HFFc6 (cell line): Measurements from ENCODE around the gene IQSEC2. TPM values are rescaled to one million over a fixed set of nuclear protein-coding genes. Genes with fewer than 3 reads are reported as not detected.

ENCODE experiments used
- DNase-seq: peaks from one replicate; pipeline ENCODE4 v3.0.0-alpha.2; 2018
- H3K27ac Mint-ChIP-seq: 2 replicates; pipeline ENCODE4 v1.8.0; 2020; ENCODE audit warnings: mild to moderate bottlenecking, mixed read lengths
- H3K27me3 Mint-ChIP-seq: 2 replicates; pipeline ENCODE4 v1.8.0; 2021; ENCODE audit warnings: mild to moderate bottlenecking, moderate library complexity, mixed read lengths; ENCODE audit not compliant: insufficient read depth
- H3K36me3 Mint-ChIP-seq: 2 replicates; pipeline ENCODE4 v1.8.0; 2021; ENCODE audit warnings: low read depth, mixed read lengths
- H3K4me1 Mint-ChIP-seq: 2 replicates; pipeline ENCODE4 v1.8.0; 2020; ENCODE audit warnings: low read depth, mixed read lengths
- H3K4me3 Mint-ChIP-seq: 2 replicates; pipeline ENCODE4 v1.8.0; 2020; ENCODE audit warnings: mild to moderate bottlenecking, moderate library complexity, mixed read lengths
- H3K9me3 Mint-ChIP-seq: 2 replicates; pipeline ENCODE4 v1.8.0; 2020; ENCODE audit warnings: mild to moderate bottlenecking, mixed read lengths
- total RNA-seq, 6 experiments: library from RNA; stranded (reverse); fragmentation: NEBNext Ultra II Directional; extraction: Animal tissue kit (Norgen Biotek cat#: 25700); gene quantifications; 2 replicates in 1 of 6; 3 replicates in 5 of 6; pipeline ENCODE4 v1.2.3, GENCODE V29; 2021
- TF ChIP-seq, protein P1 (sequence below): fragments of 200-600 bp; sonication (generic); IDR thresholded peaks from 2 replicates; pipeline ENCODE4 v1.5.0; 2021; ENCODE audit warnings: antibody characterized with exemption, mild to moderate bottlenecking

The IQSEC2 gene
- total RNA-seq, 6 experiments from 2014 or later: 16.4 to 22.8 (median 20.0) TPM

DNA sequence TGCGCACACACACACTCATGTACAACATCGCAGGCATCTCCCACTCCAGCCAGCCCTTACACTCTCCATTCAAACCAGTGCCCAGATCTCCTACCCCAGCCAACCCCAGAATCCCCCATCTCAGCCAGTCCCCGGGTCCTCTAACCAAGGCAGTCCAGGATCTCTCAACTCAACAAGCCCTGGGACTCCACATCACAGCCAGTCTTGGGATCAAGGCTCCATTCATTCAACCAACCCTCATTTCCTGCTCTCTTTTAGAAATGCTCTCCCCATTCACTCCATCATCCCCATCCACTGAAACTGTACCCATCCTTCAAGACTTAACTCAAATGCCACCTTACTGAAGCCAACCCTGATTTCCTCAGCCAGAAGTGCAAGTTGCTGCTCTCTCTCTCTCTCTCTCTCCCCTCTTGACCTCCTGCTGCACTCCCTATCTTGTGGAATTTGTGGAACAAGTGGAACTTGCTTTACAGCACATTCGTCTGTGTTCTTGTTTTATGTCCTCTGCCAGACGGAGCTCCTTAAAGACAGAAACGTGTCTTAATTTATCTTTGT lies 40.6 kb upstream of the IQSEC2 start:
- DNase-seq: no peak
- H3K4me1 Mint-ChIP-seq: peaks cover 37% of the 10 kb centered on the region
- H3K27me3 Mint-ChIP-seq: peaks cover 17% of the 10 kb centered on the region
- no peaks in the 10 kb centered on the region for H3K36me3 Mint-ChIP-seq
- no peak overlapping the region for H3K27ac Mint-ChIP-seq
- TF ChIP-seq, protein P1, sequence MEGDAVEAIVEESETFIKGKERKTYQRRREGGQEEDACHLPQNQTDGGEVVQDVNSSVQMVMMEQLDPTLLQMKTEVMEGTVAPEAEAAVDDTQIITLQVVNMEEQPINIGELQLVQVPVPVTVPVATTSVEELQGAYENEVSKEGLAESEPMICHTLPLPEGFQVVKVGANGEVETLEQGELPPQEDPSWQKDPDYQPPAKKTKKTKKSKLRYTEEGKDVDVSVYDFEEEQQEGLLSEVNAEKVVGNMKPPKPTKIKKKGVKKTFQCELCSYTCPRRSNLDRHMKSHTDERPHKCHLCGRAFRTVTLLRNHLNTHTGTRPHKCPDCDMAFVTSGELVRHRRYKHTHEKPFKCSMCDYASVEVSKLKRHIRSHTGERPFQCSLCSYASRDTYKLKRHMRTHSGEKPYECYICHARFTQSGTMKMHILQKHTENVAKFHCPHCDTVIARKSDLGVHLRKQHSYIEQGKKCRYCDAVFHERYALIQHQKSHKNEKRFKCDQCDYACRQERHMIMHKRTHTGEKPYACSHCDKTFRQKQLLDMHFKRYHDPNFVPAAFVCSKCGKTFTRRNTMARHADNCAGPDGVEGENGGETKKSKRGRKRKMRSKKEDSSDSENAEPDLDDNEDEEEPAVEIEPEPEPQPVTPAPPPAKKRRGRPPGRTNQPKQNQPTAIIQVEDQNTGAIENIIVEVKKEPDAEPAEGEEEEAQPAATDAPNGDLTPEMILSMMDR: no peak
- no peaks in the 10 kb centered on the region for H3K9me3 Mint-ChIP-seq
- peak overlapping the region; percentile 48 for H3K4me3 Mint-ChIP-seq

DNA sequence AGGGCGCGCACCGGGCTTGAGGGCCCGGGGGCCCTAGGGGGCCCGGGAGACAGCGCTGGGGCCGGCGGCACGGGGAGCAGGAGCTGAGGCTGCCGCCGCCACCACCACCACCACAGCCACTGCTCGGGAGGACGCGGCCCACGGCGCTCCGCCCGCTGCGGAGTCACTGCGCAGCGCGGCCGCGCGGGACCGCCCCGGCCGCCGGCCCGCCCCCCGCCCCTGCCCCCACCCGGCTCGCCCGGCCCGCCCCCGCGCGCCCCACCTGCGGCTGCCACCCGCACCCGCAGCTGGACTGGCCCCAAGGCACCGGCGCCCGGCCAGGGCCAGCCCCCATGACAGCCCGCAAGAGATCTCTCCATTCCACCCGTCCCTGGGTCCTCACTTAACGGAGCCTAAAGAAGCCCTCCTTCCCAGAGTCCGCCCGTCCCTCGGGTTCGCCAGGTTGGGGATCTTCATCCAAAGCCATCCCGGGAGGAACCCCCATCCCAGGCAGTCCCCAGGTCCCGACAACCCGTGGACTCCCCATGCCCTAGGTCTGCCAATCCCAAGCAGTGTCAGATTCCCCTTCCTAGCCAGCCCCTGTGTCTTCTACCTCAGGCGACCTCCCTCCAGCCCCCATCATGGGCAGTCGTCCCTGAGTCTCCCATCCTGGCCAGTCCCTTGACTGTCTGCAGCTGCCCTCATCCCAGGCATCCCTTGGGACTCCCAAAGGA lies 40.0 kb upstream of the IQSEC2 start:
- Mint-ChIP-seq H3K4me3 (peak overlapping the region; percentile 48), H3K27ac (no peak overlapping the region), H3K27me3 (peaks cover 15% of the 10 kb centered on the region), H3K36me3 (no peaks in the 10 kb centered on the region), H3K9me3 (no peaks in the 10 kb centered on the region), H3K4me1 (peaks cover 37% of the 10 kb centered on the region)
- DNase-seq: no peak
- TF ChIP-seq, protein P1: no peak

DNA sequence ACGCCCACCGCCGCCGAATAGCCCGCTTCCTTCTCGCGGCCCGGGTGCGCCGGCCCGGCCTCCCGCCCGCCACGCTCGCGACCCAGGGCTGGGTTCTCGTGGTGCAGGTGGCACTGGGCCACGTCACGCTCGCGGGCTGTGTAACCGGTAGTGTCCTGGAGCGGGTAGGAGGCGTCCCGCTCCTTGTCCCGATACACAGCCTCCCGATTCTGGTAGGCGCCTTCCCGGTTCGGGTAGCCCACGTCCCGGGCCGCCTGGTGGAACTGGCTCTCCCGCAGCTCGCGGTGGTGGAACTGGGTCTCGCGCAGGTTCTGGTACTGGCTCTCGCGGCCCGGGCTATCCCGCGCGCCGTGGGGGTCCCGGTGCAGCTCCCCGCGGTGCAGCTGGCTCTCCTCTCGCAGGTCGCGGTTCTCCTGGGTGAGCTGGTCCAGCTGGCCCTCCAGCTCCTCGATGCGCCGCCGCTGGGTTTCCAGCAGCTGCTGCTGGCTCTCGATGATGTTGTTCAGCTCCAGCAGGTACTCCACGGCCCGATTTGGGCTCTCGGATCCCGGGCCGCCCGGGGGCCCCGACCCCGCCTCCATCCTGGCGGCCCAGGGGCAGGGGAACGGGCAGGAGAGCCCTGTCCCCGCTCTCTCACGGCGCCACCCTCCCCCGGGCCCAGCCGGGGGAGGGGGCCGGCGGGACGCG lies 39.3 kb upstream of the IQSEC2 start:
- Mint-ChIP-seq H3K4me3 (peak overlapping the region; percentile 62), H3K27me3 (peaks cover 10% of the 10 kb centered on the region)

DNA sequence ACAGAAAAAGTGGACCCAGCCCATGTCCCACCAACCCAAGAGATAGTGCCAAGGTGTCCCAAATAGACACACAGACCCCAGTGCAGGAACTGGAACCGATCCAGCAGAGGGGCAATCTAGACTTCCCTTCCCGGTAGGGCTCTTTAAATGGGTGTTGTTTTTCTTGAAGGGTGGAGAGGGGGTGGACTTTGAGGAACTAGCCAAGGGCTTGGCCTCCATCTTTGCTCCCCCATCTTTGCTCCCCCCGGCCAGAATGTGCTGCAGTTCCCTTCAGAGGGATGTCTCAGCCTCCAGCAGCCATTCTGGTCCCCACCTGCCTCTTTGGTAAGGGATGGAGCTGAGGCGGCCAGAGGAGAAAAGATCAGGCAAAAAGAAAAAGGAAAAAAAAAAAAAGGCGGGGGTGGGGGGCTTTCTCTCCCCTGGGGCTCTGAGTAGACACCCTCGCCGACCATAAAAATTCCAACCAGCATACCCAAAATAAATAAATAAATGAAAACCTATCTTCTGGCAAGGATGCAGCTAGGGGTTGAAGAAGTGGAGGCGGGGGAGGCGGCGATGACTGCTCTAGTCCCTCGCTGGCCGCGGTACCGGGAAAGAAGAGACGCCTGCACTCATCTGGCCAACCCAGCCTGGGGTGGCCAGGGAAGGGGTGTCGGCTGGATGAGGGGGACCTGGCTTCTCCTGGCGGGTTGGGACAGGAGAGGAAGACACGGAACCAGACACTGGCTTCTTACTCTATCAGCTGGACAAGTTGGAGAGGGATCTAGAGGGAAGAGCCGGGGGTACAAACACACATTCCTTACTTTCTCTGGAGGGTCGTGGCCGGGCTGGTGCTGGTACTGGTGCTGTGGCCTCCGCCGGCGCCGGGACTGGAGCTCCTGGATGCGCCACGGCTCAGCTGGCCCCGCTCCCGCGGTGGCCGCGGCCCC lies 38.5 kb upstream of the IQSEC2 start:
- TF ChIP-seq, protein P1: no peak
- Mint-ChIP-seq H3K27me3 (peaks cover 10% of the 10 kb centered on the region), H3K9me3 (no peaks in the 10 kb centered on the region), H3K27ac (no peak overlapping the region), H3K36me3 (no peaks in the 10 kb centered on the region), H3K4me1 (peaks cover 37% of the 10 kb centered on the region), H3K4me3 (peak overlapping the region; percentile 95)
- no peak for DNase-seq

More for the DNA sequence above, 39.3 kb upstream of the IQSEC2 start:
- Mint-ChIP-seq H3K4me1 (peaks cover 37% of the 10 kb centered on the region), H3K36me3 (no peaks in the 10 kb centered on the region), H3K9me3 (no peaks in the 10 kb centered on the region), H3K27ac (no peak overlapping the region)
- TF ChIP-seq, protein P1: no peak
- DNase-seq: no peak

DNA sequence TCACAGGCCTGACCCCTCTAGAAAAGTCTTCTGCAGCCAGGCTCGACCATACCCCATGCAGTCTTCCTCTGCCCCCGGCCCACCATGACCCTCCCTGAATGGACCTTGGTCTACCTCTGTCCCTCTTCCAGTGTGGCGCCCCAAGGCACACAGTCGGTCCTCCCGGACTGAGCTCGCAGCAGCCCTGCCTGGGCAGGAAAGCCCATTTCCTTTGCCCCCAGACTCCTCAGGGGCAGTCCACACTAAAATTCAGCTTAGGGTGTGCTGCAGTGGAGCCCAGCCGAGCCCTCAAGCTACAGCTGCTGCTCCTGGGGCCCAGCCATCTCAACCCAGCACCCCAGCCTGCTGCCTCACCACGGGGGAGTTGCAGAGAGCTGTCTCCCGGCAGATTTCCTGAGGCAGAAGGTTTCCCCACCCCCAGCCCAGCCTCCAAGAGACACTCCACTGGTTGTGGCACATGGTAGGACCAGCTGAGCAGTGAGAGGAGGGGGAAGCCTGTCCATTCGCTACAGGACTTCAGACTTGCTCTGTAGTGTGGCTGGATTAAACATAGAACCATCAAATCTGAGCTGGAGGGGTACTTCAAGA lies 37.5 kb upstream of the IQSEC2 start:
- Mint-ChIP-seq H3K36me3 (no peaks in the 10 kb centered on the region), H3K27ac (no peak overlapping the region), H3K4me1 (peaks cover 46% of the 10 kb centered on the region), H3K4me3 (peak overlapping the region; percentile 95), H3K27me3 (peaks cover 10% of the 10 kb centered on the region), H3K9me3 (no peaks in the 10 kb centered on the region)
- TF ChIP-seq, protein P1: no peak
- DNase-seq: no peak
